ENCODE results near the gene TRIM22. TPM values are rescaled to one million over a fixed set of nuclear protein-coding genes. Genes with fewer than 3 reads are reported as not detected.
"Not testable (repeated sequence)": the region's sequence is repeated elsewhere in the genome, so short reads cannot be mapped to it uniquely, and the experiment has no call there.

TRIM22 gene
- total RNA-seq, 1 donor from 2014 or later: 61.0 TPM

GRCh38 chr11:5691238-5691963 is 1.8 kb downstream of the TRIM22 start:
- DNase-seq (ENCODE audit: low read depth): not testable (repeated sequence)

DNA sequence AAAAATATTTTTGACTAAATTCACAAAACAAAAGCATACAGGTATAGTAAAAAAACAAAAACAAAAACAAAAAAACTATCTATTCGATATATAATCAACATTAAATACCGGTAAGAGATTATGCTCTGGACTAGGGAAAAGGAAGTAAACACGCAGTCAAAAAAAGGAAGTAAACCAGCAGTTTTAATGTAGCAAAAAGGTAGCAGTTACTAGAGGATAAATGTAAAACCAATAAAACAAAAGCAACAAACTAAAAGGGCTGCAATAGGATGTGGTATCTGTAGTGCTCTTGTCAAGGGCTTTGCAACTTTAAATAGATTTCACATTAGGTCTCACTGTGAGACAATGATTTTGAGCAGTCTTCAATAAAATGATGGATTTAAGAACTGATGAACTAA is 2.4 kb downstream of the TRIM22 start:
- DNase-seq (ENCODE audit: low read depth): no peak

DNA sequence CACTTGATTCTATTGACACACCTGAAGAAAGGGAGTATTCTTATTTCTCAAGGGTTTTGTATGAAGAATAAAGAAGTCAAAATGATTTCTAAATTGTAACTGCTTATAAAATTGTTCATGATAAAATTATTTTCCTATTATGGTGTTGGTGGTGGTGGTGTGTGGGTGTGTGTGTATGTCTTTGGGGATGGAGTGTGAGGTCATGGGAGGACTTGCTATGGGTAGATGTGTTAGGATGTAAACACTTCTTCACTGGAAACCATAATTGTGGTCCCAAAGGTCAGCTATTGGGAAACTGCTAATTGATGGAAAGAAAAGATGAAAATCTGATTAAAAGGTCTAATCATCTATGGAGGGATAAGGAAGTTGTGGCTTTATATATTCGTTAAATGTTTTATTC is 5.1 kb downstream of the TRIM22 start:
- no peak for DNase-seq (ENCODE audit: low read depth)

DNA sequence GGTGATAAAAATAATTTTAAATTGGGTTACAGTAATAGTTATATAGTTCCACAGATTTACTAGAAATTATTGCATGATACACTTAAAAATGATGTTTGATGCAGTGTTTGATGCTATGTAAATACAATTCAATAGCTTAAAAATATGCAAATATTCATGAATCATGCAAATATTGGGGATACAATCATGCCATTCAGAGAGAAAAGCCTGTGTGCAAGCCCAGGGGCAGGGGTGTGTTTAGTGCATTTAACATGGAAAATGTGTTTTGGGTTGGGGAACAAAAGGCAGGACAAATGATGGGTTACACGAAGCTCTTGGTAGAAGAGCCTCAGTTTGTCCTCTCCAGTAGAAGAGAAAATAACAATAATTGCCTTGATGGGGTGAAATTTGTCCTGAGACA is 6.0 kb downstream of the TRIM22 start:
- DNase-seq (ENCODE audit: low read depth): no peak

DNA sequence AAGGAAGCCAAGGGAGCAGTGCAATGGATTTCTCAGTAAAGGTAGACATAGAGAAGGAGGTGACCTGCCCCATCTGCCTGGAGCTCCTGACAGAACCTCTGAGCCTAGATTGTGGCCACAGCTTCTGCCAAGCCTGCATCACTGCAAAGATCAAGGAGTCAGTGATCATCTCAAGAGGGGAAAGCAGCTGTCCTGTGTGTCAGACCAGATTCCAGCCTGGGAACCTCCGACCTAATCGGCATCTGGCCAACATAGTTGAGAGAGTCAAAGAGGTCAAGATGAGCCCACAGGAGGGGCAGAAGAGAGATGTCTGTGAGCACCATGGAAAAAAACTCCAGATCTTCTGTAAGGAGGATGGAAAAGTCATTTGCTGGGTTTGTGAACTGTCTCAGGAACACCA is 6.6 kb downstream of the TRIM22 start:
- peak; percentile 91 for DNase-seq (ENCODE audit: low read depth)

DNA sequence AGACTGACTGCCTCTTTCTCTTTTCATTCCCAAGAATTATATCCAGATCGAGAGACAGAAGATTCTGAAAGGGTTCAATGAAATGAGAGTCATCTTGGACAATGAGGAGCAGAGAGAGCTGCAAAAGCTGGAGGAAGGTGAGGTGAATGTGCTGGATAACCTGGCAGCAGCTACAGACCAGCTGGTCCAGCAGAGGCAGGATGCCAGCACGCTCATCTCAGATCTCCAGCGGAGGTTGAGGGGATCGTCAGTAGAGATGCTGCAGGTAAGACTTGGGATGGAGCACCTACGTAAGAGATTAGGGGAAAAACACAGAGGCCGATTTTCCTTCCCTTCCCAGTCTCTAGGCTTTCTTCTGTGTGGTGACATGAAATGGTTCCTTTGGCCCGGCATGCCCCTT is 8.7 kb downstream of the TRIM22 start:
- DNase-seq (ENCODE audit: low read depth): no peak

DNA sequence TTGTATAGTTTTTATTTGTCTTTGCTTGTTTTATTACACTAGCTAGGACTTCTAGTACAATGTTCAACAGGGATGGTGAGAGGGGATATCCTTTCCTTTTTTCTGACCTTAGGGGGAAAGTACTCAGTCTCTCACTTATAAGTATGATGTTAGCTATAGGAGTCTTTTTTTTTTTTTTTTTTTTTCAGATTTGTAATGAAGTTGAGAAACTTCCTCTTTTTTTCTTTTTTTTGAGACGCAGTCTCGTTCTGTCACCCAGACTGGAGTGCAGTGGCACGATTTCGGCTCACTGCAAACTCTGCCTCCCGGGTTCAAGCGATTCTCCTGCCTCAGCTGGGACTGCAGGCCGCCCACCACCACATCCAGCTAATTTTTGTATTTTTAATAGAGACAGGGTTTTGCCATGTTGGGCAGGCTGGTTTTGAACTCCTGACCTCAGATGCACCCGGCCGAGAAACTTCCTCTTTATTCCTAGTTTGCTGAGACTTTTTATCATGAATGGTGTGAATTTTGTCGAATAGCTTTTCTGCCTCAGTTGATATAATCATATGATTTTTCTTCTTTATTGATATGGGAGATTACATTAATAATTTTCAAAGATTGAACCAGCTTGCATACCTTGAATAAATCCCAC is 10.9 kb downstream of the TRIM22 start:
- DNase-seq (ENCODE audit: low read depth): no peak

- DNase-seq (ENCODE audit: low read depth): no peak
These were observed 11.5 kb downstream of the TRIM22 start for GRCh38 chr11:5701055-5701577.

- no peak for DNase-seq (ENCODE audit: low read depth)
These were observed 14.3 kb downstream of the TRIM22 start for GRCh38 chr11:5703741-5704536.

- no peak for DNase-seq (ENCODE audit: low read depth)
These were observed 16.1 kb downstream of the TRIM22 start for GRCh38 chr11:5705688-5706087.

GRCh38 chr11:5712507-5712906 is 22.9 kb downstream of the TRIM22 start:
- DNase-seq (ENCODE audit: low read depth): no peak

- DNase-seq (ENCODE audit: low read depth): no peak
These were observed 24.1 kb downstream of the TRIM22 start for GRCh38 chr11:5713695-5714094.

- DNase-seq (ENCODE audit: low read depth): not testable (repeated sequence)
These were observed 26.9 kb downstream of the TRIM22 start for GRCh38 chr11:5716518-5716917.

GRCh38 chr11:5719703-5720495 is 30.3 kb downstream of the TRIM22 start:
- peak; percentile 76 for DNase-seq (ENCODE audit: low read depth)

DNA sequence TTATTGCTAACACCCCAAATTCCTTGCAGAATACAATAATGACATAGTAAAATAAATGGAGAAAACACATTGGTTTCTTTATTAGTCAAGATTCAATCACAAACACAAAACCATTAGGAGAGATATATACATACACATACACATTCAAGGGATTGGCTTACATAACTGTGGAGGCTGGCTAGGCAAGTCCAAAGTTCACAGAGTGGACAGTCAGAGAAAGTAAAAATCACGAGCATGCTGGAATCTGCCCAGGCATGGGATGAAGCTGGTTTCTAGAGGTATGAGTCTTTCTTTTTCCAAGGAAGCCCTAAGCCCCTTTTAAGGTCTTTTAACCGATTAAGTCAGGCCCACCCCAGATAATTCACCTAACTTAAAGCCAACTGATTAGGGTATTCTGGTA is 33.0 kb downstream of the TRIM22 start:
- DNase-seq (ENCODE audit: low read depth): no peak

GRCh38 chr11:5726351-5726750 is 36.8 kb downstream of the TRIM22 start:
- peak; percentile 73 for DNase-seq (ENCODE audit: low read depth)

- DNase-seq (ENCODE audit: low read depth): no peak
These were observed 38.1 kb downstream of the TRIM22 start for GRCh38 chr11:5727691-5728090.

- no peak for DNase-seq (ENCODE audit: low read depth)
These were observed 46.8 kb downstream of the TRIM22 start, which contains the start of gene OR56B1 for GRCh38 chr11:5736396-5736795. Gene OR56B1, plus strand, starts transcription at chr11:5736448. Its CDS starts 69 bp downstream, at chr11:5736517.

- DNase-seq (ENCODE audit: low read depth): peak; percentile 40
These were observed 47.5 kb downstream of the TRIM22 start for GRCh38 chr11:5737091-5737490.

- DNase-seq (ENCODE audit: low read depth): no peak
These were observed 48.2 kb downstream of the TRIM22 start for GRCh38 chr11:5737670-5738392.
